ENCODE data around the gene FOXN3. TPM values are rescaled to one million over a fixed set of nuclear protein-coding genes. Genes with fewer than 3 reads are reported as not detected.
A peak's percentile ranks its signal among the peaks of the same experiment; 100 is the strongest.

The FOXN3 gene
- total RNA-seq, 1 donor from 2014 or later, result 34.5 TPM

DNA sequence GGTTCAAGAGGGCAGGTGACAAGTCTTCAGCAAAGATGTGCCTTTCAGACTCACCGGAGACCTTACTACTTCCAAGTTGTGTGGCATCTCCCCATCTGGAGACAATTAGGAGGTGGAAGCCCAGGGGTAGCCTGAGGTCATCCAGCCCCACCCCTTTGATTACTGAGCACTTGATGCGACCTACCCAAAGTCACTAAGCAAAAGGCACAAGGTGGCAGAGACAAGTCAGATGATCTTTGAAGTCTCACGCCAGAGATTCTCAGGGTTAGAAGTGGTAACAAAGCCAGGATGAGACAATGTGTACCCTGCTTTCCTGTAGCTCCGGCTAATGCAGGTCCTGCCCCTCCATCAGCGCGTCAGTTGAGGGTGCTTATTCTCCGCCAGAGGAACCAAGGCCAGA is 1.4 kb upstream of the FOXN3 start:
- Histone ChIP-seq H3K36me3 (ENCODE audit: control insufficient read depth, insufficient read depth, low read length) (no peaks in the 10 kb centered on the region), H3K4me3 (ENCODE audit: low read depth, low read length) (no peak overlapping the region), H3K27me3 (ENCODE audit: control insufficient read depth, insufficient read depth, low read length) (no peaks in the 10 kb centered on the region)
- no peak for DNase-seq (ENCODE audit: low read depth)
- TF ChIP-seq, protein P1, sequence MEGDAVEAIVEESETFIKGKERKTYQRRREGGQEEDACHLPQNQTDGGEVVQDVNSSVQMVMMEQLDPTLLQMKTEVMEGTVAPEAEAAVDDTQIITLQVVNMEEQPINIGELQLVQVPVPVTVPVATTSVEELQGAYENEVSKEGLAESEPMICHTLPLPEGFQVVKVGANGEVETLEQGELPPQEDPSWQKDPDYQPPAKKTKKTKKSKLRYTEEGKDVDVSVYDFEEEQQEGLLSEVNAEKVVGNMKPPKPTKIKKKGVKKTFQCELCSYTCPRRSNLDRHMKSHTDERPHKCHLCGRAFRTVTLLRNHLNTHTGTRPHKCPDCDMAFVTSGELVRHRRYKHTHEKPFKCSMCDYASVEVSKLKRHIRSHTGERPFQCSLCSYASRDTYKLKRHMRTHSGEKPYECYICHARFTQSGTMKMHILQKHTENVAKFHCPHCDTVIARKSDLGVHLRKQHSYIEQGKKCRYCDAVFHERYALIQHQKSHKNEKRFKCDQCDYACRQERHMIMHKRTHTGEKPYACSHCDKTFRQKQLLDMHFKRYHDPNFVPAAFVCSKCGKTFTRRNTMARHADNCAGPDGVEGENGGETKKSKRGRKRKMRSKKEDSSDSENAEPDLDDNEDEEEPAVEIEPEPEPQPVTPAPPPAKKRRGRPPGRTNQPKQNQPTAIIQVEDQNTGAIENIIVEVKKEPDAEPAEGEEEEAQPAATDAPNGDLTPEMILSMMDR (IDR thresholded peaks at IDR 0.05; ENCODE audit: insufficient read depth, low read length, poor library complexity, severe bottlenecking), result no peak

DNA sequence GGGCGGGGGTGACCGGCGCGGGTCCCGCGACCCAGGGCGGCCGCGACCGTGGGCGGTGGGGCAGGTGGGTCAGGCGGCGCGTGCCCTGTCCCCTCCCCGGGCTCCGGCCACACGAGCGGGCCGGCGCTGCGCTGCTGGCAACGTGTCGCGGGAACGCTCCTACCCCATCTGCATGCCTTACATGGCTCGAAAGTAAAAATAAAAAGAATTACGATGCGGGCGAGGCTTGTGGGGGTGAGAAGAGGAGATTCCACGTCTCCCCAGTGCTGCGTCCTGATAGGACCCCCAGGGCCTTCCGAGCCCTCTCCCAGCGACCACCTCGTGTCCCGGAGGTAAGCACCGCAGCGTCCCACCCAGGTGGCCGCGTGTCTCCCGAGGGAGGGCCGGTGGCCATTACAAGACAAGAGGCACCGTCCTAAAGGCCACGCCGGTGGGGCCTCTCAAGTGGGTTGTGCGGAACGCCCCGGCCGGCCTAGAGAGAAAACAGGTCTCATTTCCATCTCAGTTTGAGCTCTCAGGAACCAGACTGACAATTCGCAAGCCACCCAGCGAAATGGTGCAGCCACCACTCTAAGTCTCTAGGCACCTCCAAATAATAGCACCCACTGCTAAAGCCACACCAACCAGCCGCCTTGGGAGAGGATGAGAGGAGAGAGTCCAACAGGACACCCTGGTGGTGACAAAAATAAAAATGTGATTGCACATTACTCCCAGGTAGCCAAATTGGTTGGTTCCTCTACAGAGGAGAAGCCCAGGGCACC is 612 bp upstream of the FOXN3 start:
- TF ChIP-seq, protein P1 (IDR thresholded peaks at IDR 0.05; ENCODE audit: insufficient read depth, low read length, poor library complexity, severe bottlenecking), result peak; percentile 35
- Histone ChIP-seq H3K4me3 (ENCODE audit: low read depth, low read length) (peak overlapping the region; percentile 82), H3K27me3 (ENCODE audit: control insufficient read depth, insufficient read depth, low read length) (no peaks in the 10 kb centered on the region), H3K36me3 (ENCODE audit: control insufficient read depth, insufficient read depth, low read length) (no peaks in the 10 kb centered on the region)
- DNase-seq (ENCODE audit: low read depth), result no peak

DNA sequence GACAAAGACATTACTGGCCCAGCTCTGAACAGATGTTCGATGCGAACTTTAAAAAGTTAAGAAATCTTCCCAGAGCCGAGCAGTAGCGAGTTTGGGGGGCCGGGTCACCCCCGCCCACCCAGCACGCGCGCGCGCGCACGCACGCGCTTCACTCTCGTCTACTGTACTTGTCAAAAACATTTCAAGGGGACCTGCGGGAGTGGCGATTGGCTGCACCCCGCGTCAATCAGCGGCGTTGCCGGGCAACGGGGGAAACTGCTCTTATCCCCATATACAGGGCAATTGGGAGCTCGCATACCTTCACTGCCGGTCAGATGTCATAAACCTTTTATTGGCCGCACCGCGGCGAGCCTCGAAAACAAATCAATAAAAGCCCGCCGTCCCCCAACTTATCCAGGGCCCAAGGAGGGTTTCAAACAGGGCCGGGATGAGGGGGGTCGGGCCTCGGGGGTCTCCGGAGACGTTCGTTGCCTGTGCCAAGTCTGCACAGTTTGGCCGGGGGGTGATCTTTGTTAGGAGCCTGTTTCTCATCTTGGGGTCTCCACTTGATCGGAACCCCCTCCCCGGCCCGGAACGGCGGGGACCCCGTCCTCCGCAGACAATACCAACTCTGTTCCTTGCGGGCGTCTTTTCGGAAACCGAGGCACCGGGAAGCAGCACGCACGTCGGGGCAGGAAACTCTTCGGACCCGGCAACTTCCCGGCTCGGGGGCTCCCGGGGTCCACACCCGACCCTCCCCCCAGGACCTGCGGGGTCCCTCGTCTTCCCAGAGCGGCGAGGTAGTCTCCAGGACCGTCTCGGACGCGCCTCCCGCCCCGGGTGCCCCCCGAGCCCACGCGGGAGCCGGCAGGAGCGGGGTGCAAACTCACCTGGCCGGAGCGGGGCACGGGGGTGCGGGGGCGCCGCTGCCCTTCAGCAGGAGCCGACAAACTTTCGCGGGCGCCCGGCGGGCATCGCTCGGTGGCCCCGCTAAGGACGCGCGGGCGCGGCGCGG is 734 bp downstream of the FOXN3 start:
- DNase-seq (ENCODE audit: low read depth), result peak; percentile 84
- H3K27me3 ChIP-seq (ENCODE audit: control insufficient read depth, insufficient read depth, low read length), result no peaks in the 10 kb centered on the region
- TF ChIP-seq, protein P1 (IDR thresholded peaks at IDR 0.05; ENCODE audit: insufficient read depth, low read length, poor library complexity, severe bottlenecking), result no peak
- no peaks in the 10 kb centered on the region for H3K36me3 ChIP-seq (ENCODE audit: control insufficient read depth, insufficient read depth, low read length)
- H3K4me3 ChIP-seq (ENCODE audit: low read depth, low read length), result peak overlapping the region; percentile 82

DNA sequence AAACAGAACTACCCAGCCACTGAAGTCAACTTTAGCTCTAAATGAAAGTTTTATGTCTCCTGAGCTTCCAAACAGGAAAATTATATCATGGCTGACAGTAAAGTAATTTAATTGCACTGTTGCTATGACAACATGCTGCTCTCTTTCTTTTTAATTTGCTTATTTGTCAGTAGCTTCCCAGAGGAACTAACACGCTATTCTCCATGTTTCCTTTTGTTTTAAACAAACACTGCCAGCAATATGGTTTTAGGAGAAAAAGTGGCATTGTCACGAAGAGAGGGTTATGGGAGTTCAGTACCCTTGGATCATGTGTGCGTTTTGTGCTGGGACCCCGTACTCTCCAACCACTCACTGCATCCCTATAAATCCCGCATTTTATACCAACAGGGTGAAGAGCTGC is 1.9 kb downstream of the FOXN3 start:
- Histone ChIP-seq H3K4me3 (ENCODE audit: low read depth, low read length) (no peak overlapping the region), H3K36me3 (ENCODE audit: control insufficient read depth, insufficient read depth, low read length) (no peaks in the 10 kb centered on the region), H3K27me3 (ENCODE audit: control insufficient read depth, insufficient read depth, low read length) (no peaks in the 10 kb centered on the region)
- TF ChIP-seq, protein P1 (IDR thresholded peaks at IDR 0.05; ENCODE audit: insufficient read depth, low read length, poor library complexity, severe bottlenecking), result no peak
- DNase-seq (ENCODE audit: low read depth), result no peak

DNA sequence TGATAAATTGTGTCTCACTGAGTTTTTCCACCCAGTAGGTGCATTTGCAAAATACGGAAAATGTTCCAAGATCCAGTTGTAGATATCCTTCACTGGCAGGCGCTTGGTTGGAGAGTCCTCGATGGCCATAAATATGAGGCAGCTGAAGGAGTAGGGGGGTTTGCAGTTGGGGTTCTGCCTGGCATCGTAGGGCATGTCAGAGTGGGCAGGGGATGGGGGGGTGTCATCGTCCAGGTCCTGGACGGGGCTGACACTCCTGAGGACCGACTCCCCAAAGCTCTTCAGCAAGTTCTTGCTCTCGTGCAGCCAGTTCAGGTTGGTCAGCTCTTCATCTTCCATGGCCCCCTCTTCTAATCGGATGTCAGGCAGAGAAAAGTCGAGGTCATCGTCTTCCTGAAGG is 5.1 kb downstream of the FOXN3 start:
- TF ChIP-seq, protein P1 (IDR thresholded peaks at IDR 0.05; ENCODE audit: insufficient read depth, low read length, poor library complexity, severe bottlenecking), result no peak
- DNase-seq (ENCODE audit: low read depth), result no peak

More for the DNA sequence above, 5.1 kb downstream of the FOXN3 start:
- H3K4me3 ChIP-seq (ENCODE audit: low read depth, low read length), result no peak overlapping the region
- H3K27me3 ChIP-seq (ENCODE audit: control insufficient read depth, insufficient read depth, low read length), result no peaks in the 10 kb centered on the region
- no peaks in the 10 kb centered on the region for H3K36me3 ChIP-seq (ENCODE audit: control insufficient read depth, insufficient read depth, low read length)

All from kidney epithelial cell (primary cell).